ENCODE data around the gene TCAP.

Gene TCAP

DNA sequence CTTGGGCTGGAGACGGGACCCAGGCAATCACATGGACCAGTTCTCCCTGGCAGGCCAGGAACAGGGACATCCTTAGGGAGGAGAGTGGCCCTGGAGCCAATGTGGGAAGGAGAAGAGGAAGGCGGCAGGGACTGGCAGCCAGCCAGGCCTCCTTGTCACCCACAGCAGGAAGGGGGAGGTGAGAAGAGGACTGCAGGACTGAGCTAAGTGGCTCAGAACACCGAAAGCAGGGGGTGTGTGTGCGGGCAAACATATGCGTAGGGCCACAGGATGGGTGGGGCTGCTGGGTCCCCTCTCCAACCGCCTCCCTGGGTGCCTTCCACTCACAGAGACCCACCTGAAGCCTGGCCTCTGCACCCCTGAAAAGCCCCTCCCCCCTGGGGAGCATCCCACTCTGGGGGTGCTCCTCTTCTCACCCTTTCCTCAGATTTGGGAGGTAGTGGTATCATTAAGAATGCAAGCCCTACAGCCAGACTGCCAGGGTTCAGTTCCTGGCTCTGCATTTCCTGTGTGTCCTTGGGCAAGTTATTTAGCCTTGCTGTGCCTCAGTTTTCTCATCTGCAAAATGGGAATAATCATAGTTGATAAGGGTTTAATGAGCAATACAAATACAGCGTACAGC is 11.2 kb downstream of the TCAP start:
- Histone ChIP-seq H3K4me1 (ENCODE audit: control insufficient read depth in 1 of 2, insufficient read depth in 2 of 2, low read length in 2 of 2) (peaks cover 13 to 15% of the 10 kb centered on the region in 2 experiments), H3K14ac (ENCODE audit: low read length) (no peak overlapping the region), H4K12ac (ENCODE audit: low read depth, low read length) (no peak overlapping the region), H3K27me3 (ENCODE audit: insufficient read depth, low read length) (no peaks in the 10 kb centered on the region), H3K79me1 (ENCODE audit: low read length) (peaks cover 5% of the 10 kb centered on the region), H2BK120ac (ENCODE audit: insufficient read depth, low read length, poor library complexity) (no peak overlapping the region), H4K8ac (ENCODE audit: low read depth, low read length) (no peak overlapping the region), H3K9me3 (ENCODE audit: insufficient read depth, low read depth, low read length) (peaks cover 2% of the 10 kb centered on the region), H3K4me2 (ENCODE audit: low read length) (no peak overlapping the region), H3K4ac (ENCODE audit: low read depth, low read length) (no peak overlapping the region), H3K18ac (ENCODE audit: low read length) (no peak overlapping the region), H3K9ac (ENCODE audit: low read length) (no peak overlapping the region), H3K23ac (ENCODE audit: low read length) (no peak overlapping the region), H2AK5ac (ENCODE audit: low read length) (no peak overlapping the region), H3K27ac (ENCODE audit: low read depth, low read length) (no peak overlapping the region), H3K36me3 (ENCODE audit: control insufficient read depth in 1 of 2, insufficient read depth in 2 of 2, low read length in 2 of 2) (no peaks in the 10 kb centered on the region), H4K91ac (ENCODE audit: low read depth, low read length) (no peak overlapping the region), H2AFZ (ENCODE audit: insufficient read depth, low read length, poor library complexity) (no peak overlapping the region), H2BK12ac (ENCODE audit: low read length) (no peak overlapping the region), H3K79me2 (ENCODE audit: control insufficient read depth, insufficient read depth, low read length, poor library complexity) (no peaks in the 10 kb centered on the region), H3K4me3 (ENCODE audit: low read depth, low read length) (no peak overlapping the region), H2BK5ac (ENCODE audit: low read depth, low read length, poor library complexity) (no peak overlapping the region)
- no peak for DNase-seq
- WGBS (ENCODE audit: extremely low coverage, insufficient coverage, insufficient read length): no CpG with 5 or more reads among the region's 7 CpGs

DNA sequence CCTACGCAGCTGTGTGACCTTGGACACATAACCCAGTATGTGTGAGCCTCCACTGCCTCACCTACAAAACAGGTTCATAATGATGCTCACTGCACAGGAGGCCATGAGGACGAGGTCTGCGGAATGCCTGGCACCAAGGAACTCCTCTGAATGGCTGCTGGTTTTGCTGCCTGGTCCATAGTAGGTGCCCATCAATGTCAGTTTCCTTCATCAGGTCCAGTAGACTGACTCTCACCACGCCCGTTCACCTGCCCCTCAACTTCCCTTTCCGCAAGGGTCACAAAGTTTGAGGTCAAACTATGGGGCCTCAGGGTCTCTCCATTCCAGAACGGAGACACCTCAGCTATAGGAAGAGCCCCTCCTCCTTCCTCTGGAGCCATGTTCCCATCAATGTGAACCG is 11.9 kb downstream of the TCAP start:
- Histone ChIP-seq H2BK12ac (ENCODE audit: low read length) (no peak overlapping the region), H4K8ac (ENCODE audit: low read depth, low read length) (no peak overlapping the region), H3K18ac (ENCODE audit: low read length) (no peak overlapping the region), H2BK5ac (ENCODE audit: low read depth, low read length, poor library complexity) (no peak overlapping the region), H4K12ac (ENCODE audit: low read depth, low read length) (no peak overlapping the region), H3K14ac (ENCODE audit: low read length) (no peak overlapping the region), H3K9me3 (ENCODE audit: insufficient read depth, low read depth, low read length) (peaks cover 2% of the 10 kb centered on the region), H3K9ac (ENCODE audit: low read length) (no peak overlapping the region), H4K91ac (ENCODE audit: low read depth, low read length) (no peak overlapping the region), H3K79me1 (ENCODE audit: low read length) (peaks cover 5% of the 10 kb centered on the region), H3K27ac (ENCODE audit: low read depth, low read length) (no peak overlapping the region), H3K27me3 (ENCODE audit: insufficient read depth, low read length) (no peaks in the 10 kb centered on the region), H3K4ac (ENCODE audit: low read depth, low read length) (no peak overlapping the region), H3K36me3 (ENCODE audit: control insufficient read depth in 1 of 2, insufficient read depth in 2 of 2, low read length in 2 of 2) (no peaks in the 10 kb centered on the region), H2BK120ac (ENCODE audit: insufficient read depth, low read length, poor library complexity) (no peak overlapping the region), H3K79me2 (ENCODE audit: control insufficient read depth, insufficient read depth, low read length, poor library complexity) (no peaks in the 10 kb centered on the region), H3K23ac (ENCODE audit: low read length) (no peak overlapping the region), H3K4me3 (ENCODE audit: low read depth, low read length) (no peak overlapping the region), H2AFZ (ENCODE audit: insufficient read depth, low read length, poor library complexity) (no peak overlapping the region), H3K4me2 (ENCODE audit: low read length) (no peak overlapping the region), H2AK5ac (ENCODE audit: low read length) (no peak overlapping the region), H3K4me1 (ENCODE audit: control insufficient read depth in 1 of 2, insufficient read depth in 2 of 2, low read length in 2 of 2) (peaks cover 13 to 15% of the 10 kb centered on the region in 2 experiments)
- WGBS (ENCODE audit: extremely low coverage, insufficient coverage, insufficient read length): no CpG with 5 or more reads among the region's 8 CpGs
- no peak for DNase-seq

- Histone ChIP-seq H3K79me2 (ENCODE audit: control insufficient read depth, insufficient read depth, low read length, poor library complexity) (no peaks in the 10 kb centered on the region), H3K36me3 (ENCODE audit: control insufficient read depth in 1 of 2, insufficient read depth in 2 of 2, low read length in 2 of 2) (no peaks in the 10 kb centered on the region), H3K79me1 (ENCODE audit: low read length) (peaks cover 5% of the 10 kb centered on the region), H4K12ac (ENCODE audit: low read depth, low read length) (no peak overlapping the region), H4K8ac (ENCODE audit: low read depth, low read length) (no peak overlapping the region), H3K9ac (ENCODE audit: low read length) (no peak overlapping the region), H3K4me1 (ENCODE audit: control insufficient read depth in 1 of 2, insufficient read depth in 2 of 2, low read length in 2 of 2) (peaks cover 13 to 15% of the 10 kb centered on the region in 2 experiments), H2AK5ac (ENCODE audit: low read length) (no peak overlapping the region), H3K4me3 (ENCODE audit: low read depth, low read length) (no peak overlapping the region), H3K4me2 (ENCODE audit: low read length) (no peak overlapping the region), H3K14ac (ENCODE audit: low read length) (no peak overlapping the region), H3K27ac (ENCODE audit: low read depth, low read length) (no peak overlapping the region), H3K4ac (ENCODE audit: low read depth, low read length) (no peak overlapping the region), H2BK120ac (ENCODE audit: insufficient read depth, low read length, poor library complexity) (no peak overlapping the region), H2BK12ac (ENCODE audit: low read length) (no peak overlapping the region), H3K27me3 (ENCODE audit: insufficient read depth, low read length) (no peaks in the 10 kb centered on the region), H3K9me3 (ENCODE audit: insufficient read depth, low read depth, low read length) (peaks cover 2% of the 10 kb centered on the region), H2AFZ (ENCODE audit: insufficient read depth, low read length, poor library complexity) (no peak overlapping the region), H2BK5ac (ENCODE audit: low read depth, low read length, poor library complexity) (no peak overlapping the region), H3K18ac (ENCODE audit: low read length) (no peak overlapping the region), H4K91ac (ENCODE audit: low read depth, low read length) (no peak overlapping the region), H3K23ac (ENCODE audit: low read length) (no peak overlapping the region)
- WGBS (ENCODE audit: extremely low coverage, insufficient coverage, insufficient read length): no CpG with 5 or more reads among the region's 13 CpGs
- DNase-seq: no peak
Observed at GRCh38 chr17:39677542-39678339, 12.6 kb downstream of the TCAP start.

GRCh38 chr17:39678340-39679116 is 13.4 kb downstream of the TCAP start:
- no peak overlapping the region for H3K4ac ChIP-seq (ENCODE audit: low read depth, low read length)
- no peak overlapping the region for H3K4me2 ChIP-seq (ENCODE audit: low read length)
- no peaks in the 10 kb centered on the region for H3K27me3 ChIP-seq (ENCODE audit: insufficient read depth, low read length)
- no peak overlapping the region for H4K8ac ChIP-seq (ENCODE audit: low read depth, low read length)
- H3K4me1 ChIP-seq (ENCODE audit: control insufficient read depth in 1 of 2, insufficient read depth in 2 of 2, low read length in 2 of 2): peaks cover 13 to 15% of the 10 kb centered on the region in 2 experiments
- no peak overlapping the region for H2BK12ac ChIP-seq (ENCODE audit: low read length)
- no peak overlapping the region for H4K12ac ChIP-seq (ENCODE audit: low read depth, low read length)
- H3K79me1 ChIP-seq (ENCODE audit: low read length): peaks cover 5% of the 10 kb centered on the region
- H3K14ac ChIP-seq (ENCODE audit: low read length): no peak overlapping the region
- H2BK5ac ChIP-seq (ENCODE audit: low read depth, low read length, poor library complexity): no peak overlapping the region
- H2AK5ac ChIP-seq (ENCODE audit: low read length): no peak overlapping the region
- H2AFZ ChIP-seq (ENCODE audit: insufficient read depth, low read length, poor library complexity): no peak overlapping the region
- H3K18ac ChIP-seq (ENCODE audit: low read length): no peak overlapping the region
- H3K9ac ChIP-seq (ENCODE audit: low read length): no peak overlapping the region
- no peak for DNase-seq
- H3K36me3 ChIP-seq (ENCODE audit: control insufficient read depth in 1 of 2, insufficient read depth in 2 of 2, low read length in 2 of 2): no peaks in the 10 kb centered on the region
- H3K27ac ChIP-seq (ENCODE audit: low read depth, low read length): no peak overlapping the region
- H3K9me3 ChIP-seq (ENCODE audit: insufficient read depth, low read depth, low read length): peaks cover 2% of the 10 kb centered on the region
- no peak overlapping the region for H2BK120ac ChIP-seq (ENCODE audit: insufficient read depth, low read length, poor library complexity)
- no peaks in the 10 kb centered on the region for H3K79me2 ChIP-seq (ENCODE audit: control insufficient read depth, insufficient read depth, low read length, poor library complexity)
- H3K23ac ChIP-seq (ENCODE audit: low read length): no peak overlapping the region
- H4K91ac ChIP-seq (ENCODE audit: low read depth, low read length): no peak overlapping the region
- H3K4me3 ChIP-seq (ENCODE audit: low read depth, low read length): no peak overlapping the region
- WGBS (ENCODE audit: extremely low coverage, insufficient coverage, insufficient read length): no CpG with 5 or more reads among the region's 13 CpGs
